Measurements from ENCODE around the gene PLA2G4B. TPM values are rescaled to one million over a fixed set of nuclear protein-coding genes. Genes with fewer than 3 reads are reported as not detected.
A peak's percentile ranks its signal among the peaks of the same experiment; 100 is the strongest.

The PLA2G4B gene
- total RNA-seq, 1 experiment from 2014 or later = 7.8 TPM

DNA sequence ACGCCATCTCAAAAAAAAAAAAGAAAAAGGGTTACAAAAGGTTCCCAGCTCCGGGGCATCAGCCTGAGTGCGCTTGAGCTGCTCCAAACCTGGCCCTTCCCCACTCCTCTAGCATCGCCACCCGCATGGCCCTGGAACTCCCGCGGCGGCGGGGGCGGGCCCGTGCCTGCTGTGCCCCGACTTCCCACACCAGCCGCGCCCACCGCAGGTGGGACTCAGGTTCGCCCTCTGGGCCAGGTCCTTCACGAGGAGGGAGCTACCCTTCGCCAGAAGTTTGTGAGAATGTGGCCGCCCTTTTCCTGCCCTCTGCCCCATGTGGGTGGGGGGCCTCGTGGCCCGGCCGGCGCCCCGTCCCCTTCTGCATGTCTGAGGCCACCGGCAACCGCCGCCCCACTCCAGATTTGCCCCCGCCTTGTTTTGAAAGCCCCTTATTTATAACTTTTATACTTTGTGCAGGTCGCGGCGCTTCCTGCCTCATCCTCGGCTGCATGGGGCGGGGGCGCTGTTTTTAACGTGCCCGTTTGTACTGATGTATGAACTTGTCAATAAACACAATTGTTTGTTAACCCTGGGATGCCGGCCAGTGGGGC is 11.3 kb upstream of the PLA2G4B start:
- Histone ChIP-seq H3K4me2 (peak overlapping the region; percentile 95), H3F3A (ENCODE audit: insufficient read depth, low read depth) (peaks cover 2% of the 10 kb centered on the region; the same call in 1 of the 2 replicates), H4K20me1 (ENCODE audit: insufficient read depth) (no peaks in the 10 kb centered on the region), H2AFZ (peak overlapping the region; percentile 77), H3K9me2 (ENCODE audit: insufficient read depth) (no peaks in the 10 kb centered on the region), H3K4me3 (peak overlapping the region; percentile 62), H3K27me3 (ENCODE audit: insufficient read depth, low read depth) (no peaks in the 10 kb centered on the region), H3K27ac (no peak overlapping the region), H3K36me3 (ENCODE audit: low read depth) (no peaks in the 10 kb centered on the region), H3K4me1 (replicated peaks; ENCODE audit: insufficient read depth) (peaks cover 9% of the 10 kb centered on the region), H3K79me2 (ENCODE audit: low read depth) (no peaks in the 10 kb centered on the region), H3K9me3 (ENCODE audit: insufficient read depth, low read depth) (no peaks in the 10 kb centered on the region)
- peak; percentile 35 for DNase-seq
- ChIA-PET POLR2A (ENCODE audit: unreplicated experiment) (interaction anchor here (0.6 kb wide), 2 partner anchors 22 to 53 kb away, joined by 7 to 10 read pairs; partner anchors contain the start of gene MAPKBP1), CTCF (interaction anchor here (0.7 to 1.7 kb wide), 2 partner anchors 54 to 241 kb away, joined by 4 to 5 read pairs; no protein-coding TSS in a partner anchor)
- TF ChIP-seq, protein P1, sequence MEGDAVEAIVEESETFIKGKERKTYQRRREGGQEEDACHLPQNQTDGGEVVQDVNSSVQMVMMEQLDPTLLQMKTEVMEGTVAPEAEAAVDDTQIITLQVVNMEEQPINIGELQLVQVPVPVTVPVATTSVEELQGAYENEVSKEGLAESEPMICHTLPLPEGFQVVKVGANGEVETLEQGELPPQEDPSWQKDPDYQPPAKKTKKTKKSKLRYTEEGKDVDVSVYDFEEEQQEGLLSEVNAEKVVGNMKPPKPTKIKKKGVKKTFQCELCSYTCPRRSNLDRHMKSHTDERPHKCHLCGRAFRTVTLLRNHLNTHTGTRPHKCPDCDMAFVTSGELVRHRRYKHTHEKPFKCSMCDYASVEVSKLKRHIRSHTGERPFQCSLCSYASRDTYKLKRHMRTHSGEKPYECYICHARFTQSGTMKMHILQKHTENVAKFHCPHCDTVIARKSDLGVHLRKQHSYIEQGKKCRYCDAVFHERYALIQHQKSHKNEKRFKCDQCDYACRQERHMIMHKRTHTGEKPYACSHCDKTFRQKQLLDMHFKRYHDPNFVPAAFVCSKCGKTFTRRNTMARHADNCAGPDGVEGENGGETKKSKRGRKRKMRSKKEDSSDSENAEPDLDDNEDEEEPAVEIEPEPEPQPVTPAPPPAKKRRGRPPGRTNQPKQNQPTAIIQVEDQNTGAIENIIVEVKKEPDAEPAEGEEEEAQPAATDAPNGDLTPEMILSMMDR (conservative IDR thresholded peaks at IDR 0.05) = no peak
- no peak for TF ChIP-seq EZH2 (IDR thresholded peaks at IDR 0.05; ENCODE audit: low read depth)
- intact Hi-C loops (cut with micrococcal nuclease; ENCODE audit: unreplicated experiment) = loop anchor here (2.0 kb wide), 1 partner anchor 145 kb away; the partner anchor contains the start of gene EHD4
- BruUV-seq (replicated peaks) = no TSS peak

DNA sequence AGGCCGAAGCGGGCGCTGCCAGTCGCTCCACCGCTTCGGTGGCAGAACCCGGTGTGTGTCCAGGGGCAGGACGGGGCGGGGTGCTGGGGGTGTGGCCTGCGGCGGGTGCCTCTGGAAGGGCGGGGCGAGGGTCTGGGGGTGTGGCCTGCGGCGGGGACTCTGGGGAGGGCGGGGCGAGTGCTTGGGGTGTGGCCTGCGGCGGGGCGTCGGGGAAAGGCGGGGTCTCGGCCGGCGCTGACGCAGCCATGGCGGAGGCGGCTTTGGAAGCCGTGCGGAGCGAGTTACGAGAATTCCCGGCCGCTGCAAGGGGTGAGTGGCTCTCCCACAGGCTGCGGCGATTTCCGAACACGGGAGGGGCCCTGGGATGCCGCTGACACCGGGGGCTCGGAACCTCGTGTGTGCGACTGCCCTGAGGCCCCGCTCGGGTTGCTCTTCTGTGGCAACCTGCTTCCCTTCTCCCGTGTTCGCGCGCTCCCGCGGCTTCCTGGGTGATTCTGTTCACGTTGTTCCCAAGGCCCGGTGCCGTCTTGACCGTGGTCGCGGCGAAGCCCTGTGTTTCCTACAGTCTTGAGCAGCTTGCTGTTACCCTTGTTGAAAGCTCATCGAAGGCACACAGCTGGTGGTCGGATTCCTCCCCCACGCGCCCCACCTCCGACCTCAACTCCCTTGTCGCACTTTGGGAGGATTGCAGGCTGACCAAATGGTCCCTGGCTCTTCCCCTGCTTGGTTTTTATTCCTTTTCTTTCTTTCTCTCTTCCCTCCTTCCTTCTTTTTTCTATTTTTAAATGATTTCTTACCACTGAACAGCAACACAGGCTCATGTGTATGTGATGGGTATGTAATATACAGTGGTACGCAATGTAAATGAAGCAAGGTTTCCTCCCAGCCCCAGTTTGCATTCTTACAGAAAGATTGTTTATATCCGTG is 10.5 kb upstream of the PLA2G4B start, which contains the start of gene JMJD7:
Gene JMJD7 (plus strand): TSS at position 213 of the 927 bp plus-strand sequence. CDS start 33 bp downstream, at position 246.
- POLR2A ChIA-PET (ENCODE audit: unreplicated experiment) = interaction anchor here (0.5 to 0.6 kb wide), 2 partner anchors 22 to 147 kb away, joined by 4 to 7 read pairs; no protein-coding TSS in a partner anchor
- TSS peak; percentile 48 for BruUV-seq (replicated peaks)

More for the DNA sequence above, 10.5 kb upstream of the PLA2G4B start, which contains the start of gene JMJD7:
- Histone ChIP-seq H3K36me3 (ENCODE audit: low read depth) (no peaks in the 10 kb centered on the region), H4K20me1 (ENCODE audit: insufficient read depth) (no peaks in the 10 kb centered on the region), H3K79me2 (ENCODE audit: low read depth) (no peaks in the 10 kb centered on the region), H3F3A (ENCODE audit: insufficient read depth, low read depth) (peaks cover 6% of the 10 kb centered on the region; the same call in 1 of the 2 replicates), H2AFZ (peak within 1 kb of the TSS; percentile 88), H3K4me3 (peak within 1 kb of the TSS; percentile 81), H3K4me1 (replicated peaks; ENCODE audit: insufficient read depth) (peaks cover 16% of the 10 kb centered on the region), H3K4me2 (peak within 1 kb of the TSS; percentile 95), H3K27me3 (ENCODE audit: insufficient read depth, low read depth) (no peaks in the 10 kb centered on the region), H3K27ac (no peak within 1 kb of the TSS), H3K9me3 (ENCODE audit: insufficient read depth, low read depth) (no peaks in the 10 kb centered on the region), H3K9me2 (ENCODE audit: insufficient read depth) (no peaks in the 10 kb centered on the region)
- CTCF ChIA-PET = interaction anchor here (0.6 to 1.7 kb wide), 2 partner anchors 55 to 76 kb away, joined by 3 to 5 read pairs; no protein-coding TSS in a partner anchor
- TF ChIP-seq EZH2 (IDR thresholded peaks at IDR 0.05; ENCODE audit: low read depth) = no peak
- TF ChIP-seq, protein P1 (conservative IDR thresholded peaks at IDR 0.05) = no peak
- DNase-seq = peak; percentile 51 to 93
- intact Hi-C loops (cut with micrococcal nuclease; ENCODE audit: unreplicated experiment) = loop anchor here (2.0 kb wide), 2 partner anchors 77 to 145 kb away; partner anchors contain the start of gene EHD4

Data from PC-9 (cell line).